ENCODE measurements around the gene ATF3. TPM values are rescaled to one million over a fixed set of nuclear protein-coding genes. Genes with fewer than 3 reads are reported as not detected.

The ATF3 gene
- total RNA-seq, 2 donors from 2014 or later = 10.7 to 160 TPM

- Histone ChIP-seq H3K27ac (peak overlapping the region; percentile 35 to 44), H3K4me3 (peak overlapping the region; percentile 79), H3K36me3 (no peaks in the 10 kb centered on the region), H3K27me3 (replicated peaks; ENCODE audit: insufficient read depth) (no peaks in the 10 kb centered on the region), H3K4me1 (ENCODE audit: control insufficient read depth in 1 of 2, low read depth in 2 of 2) (peaks cover 0 to 3% of the 10 kb centered on the region in 2 donors), H3K9me3 (no peaks in the 10 kb centered on the region)
- TF ChIP-seq, protein P1, sequence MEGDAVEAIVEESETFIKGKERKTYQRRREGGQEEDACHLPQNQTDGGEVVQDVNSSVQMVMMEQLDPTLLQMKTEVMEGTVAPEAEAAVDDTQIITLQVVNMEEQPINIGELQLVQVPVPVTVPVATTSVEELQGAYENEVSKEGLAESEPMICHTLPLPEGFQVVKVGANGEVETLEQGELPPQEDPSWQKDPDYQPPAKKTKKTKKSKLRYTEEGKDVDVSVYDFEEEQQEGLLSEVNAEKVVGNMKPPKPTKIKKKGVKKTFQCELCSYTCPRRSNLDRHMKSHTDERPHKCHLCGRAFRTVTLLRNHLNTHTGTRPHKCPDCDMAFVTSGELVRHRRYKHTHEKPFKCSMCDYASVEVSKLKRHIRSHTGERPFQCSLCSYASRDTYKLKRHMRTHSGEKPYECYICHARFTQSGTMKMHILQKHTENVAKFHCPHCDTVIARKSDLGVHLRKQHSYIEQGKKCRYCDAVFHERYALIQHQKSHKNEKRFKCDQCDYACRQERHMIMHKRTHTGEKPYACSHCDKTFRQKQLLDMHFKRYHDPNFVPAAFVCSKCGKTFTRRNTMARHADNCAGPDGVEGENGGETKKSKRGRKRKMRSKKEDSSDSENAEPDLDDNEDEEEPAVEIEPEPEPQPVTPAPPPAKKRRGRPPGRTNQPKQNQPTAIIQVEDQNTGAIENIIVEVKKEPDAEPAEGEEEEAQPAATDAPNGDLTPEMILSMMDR (IDR thresholded peaks at IDR 0.05) = peak; percentile 97
- ATAC-seq (ENCODE audit: insufficient number of reproducible peaks, low FRiP score, low read depth) = peak; percentile 87
- no peak for DNase-seq (ENCODE audit: low spot score)
These were observed 56.9 kb downstream of the ATF3 start for GRCh38 chr1:212665241-212666115.

DNA sequence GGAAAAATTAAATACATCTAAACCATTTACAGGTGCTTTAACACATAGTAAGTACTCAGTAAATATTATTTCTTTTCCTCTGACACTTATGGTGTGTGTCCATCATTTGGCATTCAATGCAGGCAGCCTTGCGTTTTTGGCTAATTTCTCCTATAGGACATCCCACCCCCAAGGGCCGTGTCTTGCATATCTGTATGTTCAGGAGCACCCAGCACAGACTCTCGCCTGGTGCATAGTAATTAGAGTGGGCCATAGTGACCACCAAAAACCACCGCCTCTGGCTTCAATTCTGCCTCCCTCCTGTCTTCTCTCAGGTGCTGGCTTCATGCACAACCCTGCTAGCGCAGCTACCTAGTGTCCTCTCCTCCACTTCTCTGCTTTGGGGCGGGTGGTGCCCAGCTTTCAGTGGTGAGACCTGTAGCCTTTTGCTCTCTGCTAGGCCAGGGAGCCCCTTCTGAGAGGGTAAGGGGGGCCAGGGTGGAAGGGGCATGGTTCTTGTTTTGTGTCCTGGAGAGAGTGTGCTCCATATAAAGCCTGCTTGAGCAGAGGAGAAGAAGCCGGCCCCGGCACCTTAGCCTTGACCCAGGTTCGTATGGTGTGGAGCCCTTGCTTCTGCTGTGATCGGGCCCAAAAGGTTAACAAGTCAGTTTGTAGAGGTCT, 57.7 kb downstream of the ATF3 start:
- Histone ChIP-seq H3K4me3 (no peak overlapping the region), H3K9me3 (no peaks in the 10 kb centered on the region), H3K36me3 (no peaks in the 10 kb centered on the region), H3K4me1 (ENCODE audit: control insufficient read depth in 1 of 2, low read depth in 2 of 2) (peaks cover 2 to 3% of the 10 kb centered on the region in 2 donors), H3K27me3 (replicated peaks; ENCODE audit: insufficient read depth) (no peaks in the 10 kb centered on the region), H3K27ac (no peak overlapping the region)
- ATAC-seq (ENCODE audit: insufficient number of reproducible peaks, low FRiP score, low read depth) (no peak), DNase-seq (ENCODE audit: low spot score) (no peak)
- TF ChIP-seq, protein P1 (IDR thresholded peaks at IDR 0.05) = no peak

DNA sequence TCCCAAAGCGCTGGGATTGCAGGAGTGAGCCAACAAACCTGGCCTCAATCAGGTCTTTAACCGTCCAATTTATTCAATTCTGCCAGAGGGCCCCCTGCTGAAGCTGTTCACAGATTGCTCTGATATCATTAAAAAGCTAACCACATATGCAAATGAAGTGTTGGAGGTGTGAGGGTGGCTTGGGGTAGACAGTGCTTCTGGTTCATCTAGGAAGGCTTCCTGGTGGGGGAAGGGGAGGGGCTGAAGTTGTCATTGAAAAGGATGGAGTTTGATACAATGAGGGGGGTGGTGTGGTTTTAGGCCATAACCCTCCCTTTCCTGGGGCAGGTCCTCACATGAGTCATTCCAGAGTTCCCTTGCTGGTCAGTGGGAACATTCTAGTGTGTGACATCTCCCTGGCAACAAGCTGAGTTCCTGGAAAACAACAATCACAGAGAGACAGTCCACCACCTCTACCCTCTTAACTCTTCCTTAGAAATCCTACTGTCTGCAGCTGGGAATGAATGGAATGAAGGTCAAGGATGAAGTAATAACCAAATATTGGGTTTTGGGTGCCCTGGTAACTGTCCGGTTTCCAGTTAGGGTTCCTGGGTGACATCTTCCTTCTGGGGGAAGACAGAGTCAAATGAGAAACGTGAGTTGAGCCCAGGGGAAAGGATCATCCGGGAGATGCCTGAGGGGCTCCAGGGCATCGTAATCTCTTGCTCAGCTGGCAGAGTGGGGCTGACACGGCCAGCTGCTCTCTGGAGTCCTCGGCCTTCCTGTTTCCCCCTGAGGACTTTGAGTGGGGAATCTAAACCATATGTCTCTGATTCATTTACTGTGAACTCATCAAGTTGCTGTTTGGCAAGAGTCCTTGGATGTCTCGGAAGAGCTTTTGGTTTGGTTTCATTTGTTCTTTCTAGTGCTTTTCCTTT, 58.9 kb downstream of the ATF3 start:
- ATAC-seq (ENCODE audit: insufficient number of reproducible peaks, low FRiP score, low read depth) = peak; percentile 29
- Histone ChIP-seq H3K27ac (peak overlapping the region in 1 of 2 donors; percentile 65), H3K9me3 (no peaks in the 10 kb centered on the region), H3K4me1 (ENCODE audit: control insufficient read depth in 1 of 2, low read depth in 2 of 2) (peaks cover 3 to 5% of the 10 kb centered on the region in 2 donors), H3K27me3 (replicated peaks; ENCODE audit: insufficient read depth) (no peaks in the 10 kb centered on the region), H3K4me3 (peak overlapping the region; percentile 16), H3K36me3 (no peaks in the 10 kb centered on the region)
- TF ChIP-seq, protein P1 (IDR thresholded peaks at IDR 0.05) = no peak
- DNase-seq (ENCODE audit: low spot score) = peak; percentile 23

- H3K4me3 ChIP-seq = no peak overlapping the region
- no peaks in the 10 kb centered on the region for H3K9me3 ChIP-seq
- H3K27ac ChIP-seq = peak overlapping the region in 1 of 2 donors; percentile 65
- peaks cover 3 to 5% of the 10 kb centered on the region in 2 donors for H3K4me1 ChIP-seq (ENCODE audit: control insufficient read depth in 1 of 2, low read depth in 2 of 2)
- TF ChIP-seq, protein P1 (IDR thresholded peaks at IDR 0.05) = no peak
- no peaks in the 10 kb centered on the region for H3K27me3 ChIP-seq (replicated peaks; ENCODE audit: insufficient read depth)
- no peaks in the 10 kb centered on the region for H3K36me3 ChIP-seq
- DNase-seq (ENCODE audit: low spot score) (no peak), ATAC-seq (ENCODE audit: insufficient number of reproducible peaks, low FRiP score, low read depth) (no peak)
These were observed 59.9 kb downstream of the ATF3 start for GRCh38 chr1:212668477-212668876.

All from thoracic aorta (tissue), 2 donors.